Measurements from ENCODE around the gene GNG8. TPM values are rescaled to one million over a fixed set of nuclear protein-coding genes. Genes with fewer than 3 reads are reported as not detected.

Gene GNG8
- total and polyA plus RNA-seq, 10 of the 15 experiments (the other 5 are each of a cell fraction or from before 2014, with no cell fraction given): 1.2 to 6.6 (median 2.7) TPM; not detected in 6

DNA sequence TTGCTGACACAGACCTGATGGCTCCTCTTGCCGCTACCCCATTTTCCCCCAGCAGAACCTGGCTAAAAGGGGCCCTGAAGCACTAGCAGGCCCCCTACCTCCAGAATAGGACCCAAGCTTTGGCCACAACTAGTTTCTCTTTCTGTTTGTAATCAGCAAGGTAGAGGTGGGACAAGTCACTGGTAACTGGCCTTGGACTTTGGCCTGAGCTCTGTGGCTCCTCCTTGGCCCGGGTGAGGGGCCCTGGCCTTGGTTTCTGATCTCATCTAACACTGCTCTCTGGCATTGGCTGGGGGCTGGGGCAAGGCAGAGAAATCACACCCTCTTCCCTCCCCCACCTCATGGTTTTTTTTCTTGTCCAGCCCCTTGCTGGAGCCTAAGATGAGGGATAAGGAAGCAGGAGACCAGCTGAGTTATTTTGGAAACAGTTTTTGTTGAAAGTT is 32.8 kb downstream of the GNG8 start (continued):
- TF ChIP-seq, protein P1, sequence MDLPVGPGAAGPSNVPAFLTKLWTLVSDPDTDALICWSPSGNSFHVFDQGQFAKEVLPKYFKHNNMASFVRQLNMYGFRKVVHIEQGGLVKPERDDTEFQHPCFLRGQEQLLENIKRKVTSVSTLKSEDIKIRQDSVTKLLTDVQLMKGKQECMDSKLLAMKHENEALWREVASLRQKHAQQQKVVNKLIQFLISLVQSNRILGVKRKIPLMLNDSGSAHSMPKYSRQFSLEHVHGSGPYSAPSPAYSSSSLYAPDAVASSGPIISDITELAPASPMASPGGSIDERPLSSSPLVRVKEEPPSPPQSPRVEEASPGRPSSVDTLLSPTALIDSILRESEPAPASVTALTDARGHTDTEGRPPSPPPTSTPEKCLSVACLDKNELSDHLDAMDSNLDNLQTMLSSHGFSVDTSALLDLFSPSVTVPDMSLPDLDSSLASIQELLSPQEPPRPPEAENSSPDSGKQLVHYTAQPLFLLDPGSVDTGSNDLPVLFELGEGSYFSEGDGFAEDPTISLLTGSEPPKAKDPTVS (IDR thresholded peaks at IDR 0.05; ENCODE audit: low read depth, low read length): no peak
- TF ChIP-seq MEF2B (IDR thresholded peaks at IDR 0.05; ENCODE audit: partially characterized antibody, poor library complexity, severe bottlenecking) (no peak), ZSCAN29 (IDR thresholded peaks at IDR 0.05) (no peak), BHLHE40 (IDR thresholded peaks at IDR 0.05; ENCODE audit: borderline replicate concordance in 1 of 2, low read depth in 2 of 2, low read length in 1 of 2) (no peak), NR2F1 (conservative IDR thresholded peaks at IDR 0.05) (peak; percentile 17; the same call in 1 of the 2 replicates), CHD2 (IDR thresholded peaks at IDR 0.05; ENCODE audit: borderline replicate concordance, low read depth, low read length) (0 out of 2 replicates have a peak, but pooled peaks have one; percentile 37), TARDBP (IDR thresholded peaks at IDR 0.05; ENCODE audit: borderline replicate concordance) (no peak), PAX8 (IDR thresholded peaks at IDR 0.05) (no peak), RUNX3 (IDR thresholded peaks at IDR 0.05; ENCODE audit: low read length) (no peak), CREM (IDR thresholded peaks at IDR 0.05; ENCODE audit: low read depth) (no peak), RELA (IDR thresholded peaks at IDR 0.05; ENCODE audit: borderline replicate concordance, partially characterized antibody) (no peak), TCF12 (IDR thresholded peaks at IDR 0.05; ENCODE audit: low read depth, low read length) (no peak), POLR2A (IDR thresholded peaks at IDR 0.05; ENCODE audit: low read depth, low read length) (no peak), MEF2A (IDR thresholded peaks at IDR 0.05; ENCODE audit: insufficient read depth, low read depth, low read length) (no peak), ETV6 (conservative IDR thresholded peaks at IDR 0.05 in 1 of 2, IDR thresholded peaks at IDR 0.05 in 1 of 2; ENCODE audit: borderline replicate concordance in 1 of 2, low read depth in 1 of 2) (no peak), RFX5 (IDR thresholded peaks at IDR 0.05; ENCODE audit: low read depth, low read length) (no peak), PML (IDR thresholded peaks at IDR 0.05; ENCODE audit: low read length) (no peak), DPF2 (IDR thresholded peaks at IDR 0.05) (no peak; the same call in 1 of the 2 replicates), NFYB (IDR thresholded peaks at IDR 0.05; ENCODE audit: insufficient read depth, low read depth, low read length) (no peak), BRCA1 (IDR thresholded peaks at IDR 0.05; ENCODE audit: low read depth, low read length) (no peak), SREBF2 (IDR thresholded peaks at IDR 0.05; ENCODE audit: low read length) (no peak), RAD21 (IDR thresholded peaks at IDR 0.05; ENCODE audit: insufficient read depth, low read depth, low read length) (no peak), MTA2 (IDR thresholded peaks at IDR 0.05; ENCODE audit: low read depth) (peak; percentile 19; the same call in 1 of the 2 replicates), EGR1 (IDR thresholded peaks at IDR 0.05; ENCODE audit: borderline replicate concordance in 1 of 2, low read depth in 2 of 2, low read length in 2 of 2) (no peak)
- TF ChIP-seq, protein P2, sequence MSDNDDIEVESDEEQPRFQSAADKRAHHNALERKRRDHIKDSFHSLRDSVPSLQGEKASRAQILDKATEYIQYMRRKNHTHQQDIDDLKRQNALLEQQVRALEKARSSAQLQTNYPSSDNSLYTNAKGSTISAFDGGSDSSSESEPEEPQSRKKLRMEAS (IDR thresholded peaks at IDR 0.05; ENCODE audit: low read depth, low read length): no peak
- TF ChIP-seq, protein P3, sequence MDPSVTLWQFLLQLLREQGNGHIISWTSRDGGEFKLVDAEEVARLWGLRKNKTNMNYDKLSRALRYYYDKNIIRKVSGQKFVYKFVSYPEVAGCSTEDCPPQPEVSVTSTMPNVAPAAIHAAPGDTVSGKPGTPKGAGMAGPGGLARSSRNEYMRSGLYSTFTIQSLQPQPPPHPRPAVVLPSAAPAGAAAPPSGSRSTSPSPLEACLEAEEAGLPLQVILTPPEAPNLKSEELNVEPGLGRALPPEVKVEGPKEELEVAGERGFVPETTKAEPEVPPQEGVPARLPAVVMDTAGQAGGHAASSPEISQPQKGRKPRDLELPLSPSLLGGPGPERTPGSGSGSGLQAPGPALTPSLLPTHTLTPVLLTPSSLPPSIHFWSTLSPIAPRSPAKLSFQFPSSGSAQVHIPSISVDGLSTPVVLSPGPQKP (IDR thresholded peaks at IDR 0.05; ENCODE audit: low read depth, low read length): no peak
- TF ChIP-seq, protein P4, sequence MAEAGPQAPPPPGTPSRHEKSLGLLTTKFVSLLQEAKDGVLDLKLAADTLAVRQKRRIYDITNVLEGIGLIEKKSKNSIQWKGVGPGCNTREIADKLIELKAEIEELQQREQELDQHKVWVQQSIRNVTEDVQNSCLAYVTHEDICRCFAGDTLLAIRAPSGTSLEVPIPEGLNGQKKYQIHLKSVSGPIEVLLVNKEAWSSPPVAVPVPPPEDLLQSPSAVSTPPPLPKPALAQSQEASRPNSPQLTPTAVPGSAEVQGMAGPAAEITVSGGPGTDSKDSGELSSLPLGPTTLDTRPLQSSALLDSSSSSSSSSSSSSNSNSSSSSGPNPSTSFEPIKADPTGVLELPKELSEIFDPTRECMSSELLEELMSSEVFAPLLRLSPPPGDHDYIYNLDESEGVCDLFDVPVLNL (IDR thresholded peaks at IDR 0.05; ENCODE audit: low read depth, low read length): no peak
- TF ChIP-seq, protein P5, sequence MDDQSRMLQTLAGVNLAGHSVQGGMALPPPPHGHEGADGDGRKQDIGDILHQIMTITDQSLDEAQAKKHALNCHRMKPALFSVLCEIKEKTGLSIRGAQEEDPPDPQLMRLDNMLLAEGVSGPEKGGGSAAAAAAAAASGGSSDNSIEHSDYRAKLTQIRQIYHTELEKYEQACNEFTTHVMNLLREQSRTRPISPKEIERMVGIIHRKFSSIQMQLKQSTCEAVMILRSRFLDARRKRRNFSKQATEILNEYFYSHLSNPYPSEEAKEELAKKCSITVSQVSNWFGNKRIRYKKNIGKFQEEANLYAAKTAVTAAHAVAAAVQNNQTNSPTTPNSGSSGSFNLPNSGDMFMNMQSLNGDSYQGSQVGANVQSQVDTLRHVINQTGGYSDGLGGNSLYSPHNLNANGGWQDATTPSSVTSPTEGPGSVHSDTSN (IDR thresholded peaks at IDR 0.05; ENCODE audit: insufficient replicate concordance, low read depth, low read length): no peak
